PC-3 (cell line): Measurements from ENCODE around the gene LIN54.

ENCODE experiments used
- CTCF ChIP-seq: fragments of 300-600 bp; sonication (generic); conservative IDR thresholded peaks from 2 replicates; pipeline ENCODE4 v1.5.1; 2017; ENCODE audit warnings: antibody characterized with exemption, low read depth, mild to moderate bottlenecking, low read length
- EZH2 ChIP-seq: fragments of 300-600 bp; sonication (generic); IDR thresholded peaks from one replicate; pipeline ENCODE4 v1.6.1; 2017; ENCODE audit warnings: antibody characterized with exemption, mild to moderate bottlenecking, low read length; ENCODE audit not compliant: unreplicated experiment
- EZH2phosphoT487 ChIP-seq: fragments of 300-600 bp; sonication (generic); IDR thresholded peaks from 2 replicates; pipeline ENCODE4 v1.6.1; 2018; ENCODE audit warnings: mild to moderate bottlenecking, antibody characterized with exemption, low read length, borderline replicate concordance

- no peak for TF ChIP-seq CTCF
- TF ChIP-seq EZH2 = no peak
- no peak for TF ChIP-seq EZH2phosphoT487
These were observed at the start of gene LIN54 for GRCh38 chr4:83010522-83011318.
